GM18502 (cell line): ENCODE measurements around the gene CELF2.
"Not testable (repeated sequence)": the region's sequence is repeated elsewhere in the genome, so short reads cannot be mapped to it uniquely, and the experiment has no call there.

Source experiments
- ATAC-seq: cut with Tn5 transposase; IDR thresholded peaks from one replicate; pipeline ENCODE4 v1.9.1; 2021; ENCODE audit warnings: mild to moderate bottlenecking; ENCODE audit not compliant: unreplicated experiment, poor library complexity

Gene CELF2

DNA sequence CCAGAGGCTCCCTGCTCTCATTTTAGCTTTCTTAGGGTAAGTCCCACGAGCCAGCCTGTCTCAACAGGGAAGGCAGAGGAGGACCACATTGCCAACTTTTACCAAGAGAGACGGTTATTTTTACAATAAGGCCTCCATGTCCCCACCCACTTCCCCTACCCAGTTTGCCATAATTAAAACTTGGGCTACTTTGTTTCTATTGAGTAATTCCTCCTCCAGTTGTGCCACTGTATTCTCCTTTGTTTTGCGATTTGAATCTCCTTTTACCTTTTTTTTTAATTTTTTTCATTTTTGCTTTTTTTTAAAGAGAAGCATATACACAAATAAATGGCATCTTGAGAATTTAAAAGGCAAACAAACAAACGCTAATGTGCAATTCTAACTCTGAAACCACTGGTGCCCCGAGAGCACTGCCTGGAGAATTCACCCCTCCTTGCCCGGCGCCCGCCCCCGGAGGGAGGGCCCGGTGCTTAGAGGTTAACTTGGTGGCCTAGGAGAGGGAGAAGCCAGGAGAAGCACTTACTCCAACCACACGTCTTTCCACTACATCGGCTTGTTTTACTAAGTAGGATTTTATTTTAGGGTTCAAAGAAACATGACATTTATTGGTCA is 311.5 kb downstream of the CELF2 start:
- no peak for ATAC-seq

DNA sequence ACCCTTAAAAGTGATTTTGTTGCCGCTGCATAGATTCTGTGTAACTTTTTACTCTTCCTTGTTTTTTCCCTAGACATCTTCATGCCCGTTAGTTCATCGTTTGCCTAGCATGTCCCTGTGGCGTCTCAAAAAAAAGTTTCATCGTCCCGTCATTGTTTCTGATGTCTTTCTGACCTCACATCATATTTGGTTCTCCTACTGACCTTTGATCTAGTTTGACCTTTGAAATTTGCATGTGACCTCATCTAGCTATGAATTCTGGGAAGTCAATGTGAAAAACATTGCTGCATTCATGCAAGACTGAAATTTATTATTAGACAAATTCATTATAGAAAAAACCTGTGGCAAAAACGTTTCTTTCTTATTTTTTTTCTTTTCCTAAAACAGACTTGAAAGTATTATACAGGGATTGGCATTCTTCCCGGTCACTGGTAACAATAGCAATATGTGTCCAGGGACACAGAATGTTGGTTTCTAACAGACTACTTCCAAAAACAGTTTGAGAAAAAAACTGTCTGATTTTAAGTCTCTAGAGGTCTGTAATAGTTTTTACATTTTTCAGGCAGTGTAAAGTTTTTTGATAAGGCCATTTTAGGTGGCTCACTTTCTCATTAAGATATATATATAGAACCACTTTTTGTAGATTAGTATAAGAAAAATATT is 312.8 kb downstream of the CELF2 start:
- ATAC-seq = no peak

DNA sequence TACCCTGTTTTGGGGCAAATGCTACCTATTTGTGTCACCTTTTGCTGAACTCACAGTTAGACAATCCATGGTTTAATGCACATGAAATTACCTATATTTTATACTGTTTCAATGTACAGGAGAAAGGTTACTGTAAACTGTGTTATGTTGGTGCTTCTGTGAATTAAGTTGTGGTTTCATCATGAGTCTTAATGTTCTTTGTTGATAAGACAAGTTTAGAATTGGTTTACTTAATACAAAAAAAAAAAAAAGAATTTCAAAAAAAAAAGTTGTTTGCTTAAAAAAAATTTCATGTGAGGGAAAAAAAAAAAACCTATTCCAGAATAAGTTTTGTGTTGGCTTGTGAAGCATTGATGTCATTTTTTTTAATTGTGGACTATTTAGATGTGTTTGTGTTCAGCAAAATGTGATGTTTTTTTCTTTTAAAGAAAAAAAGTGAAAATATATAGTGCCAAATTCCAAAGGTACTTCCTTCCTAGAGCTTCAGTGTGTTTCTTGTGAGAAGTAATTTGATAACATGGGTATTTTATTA is 313.4 kb downstream of the CELF2 start:
- ATAC-seq = no peak

DNA sequence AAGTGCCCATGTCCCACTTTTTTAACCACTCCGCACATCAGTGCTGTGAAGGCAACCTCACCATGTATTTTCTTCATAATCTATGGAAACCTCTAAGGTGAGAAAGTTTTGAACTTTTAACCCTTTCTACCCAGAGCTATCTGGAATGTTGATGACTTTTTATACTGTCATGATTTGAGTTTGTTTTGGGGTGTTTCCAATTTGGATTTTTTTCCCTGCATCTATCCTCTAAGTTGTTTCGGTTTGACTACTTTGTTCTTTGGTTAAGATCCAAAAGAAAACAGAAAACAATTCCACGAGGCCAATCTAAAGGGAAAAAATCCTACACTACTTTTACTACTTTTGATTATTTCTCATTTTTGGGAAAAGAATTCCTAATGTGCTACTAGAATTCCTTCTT is 314.1 kb downstream of the CELF2 start:
- ATAC-seq = no peak

DNA sequence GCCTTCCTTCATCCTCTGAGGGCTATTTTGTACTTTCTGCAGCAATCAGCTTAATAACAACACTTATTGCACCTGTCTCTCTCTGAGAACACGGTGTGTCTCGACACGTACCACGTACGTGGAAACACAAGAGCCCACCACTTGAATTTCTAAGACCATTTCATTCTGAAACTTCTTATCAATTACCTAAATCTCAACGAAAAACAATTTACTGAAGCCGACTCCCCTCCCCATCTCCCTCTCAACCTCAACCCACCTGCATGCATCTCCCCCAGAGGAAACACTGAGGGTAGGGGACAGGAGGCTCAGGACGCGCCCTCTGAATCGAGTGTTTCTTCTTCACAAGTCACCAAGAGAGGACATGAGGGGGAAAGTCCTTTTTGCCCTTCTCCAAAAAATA is 315.2 kb downstream of the CELF2 start:
- ATAC-seq = no peak

DNA sequence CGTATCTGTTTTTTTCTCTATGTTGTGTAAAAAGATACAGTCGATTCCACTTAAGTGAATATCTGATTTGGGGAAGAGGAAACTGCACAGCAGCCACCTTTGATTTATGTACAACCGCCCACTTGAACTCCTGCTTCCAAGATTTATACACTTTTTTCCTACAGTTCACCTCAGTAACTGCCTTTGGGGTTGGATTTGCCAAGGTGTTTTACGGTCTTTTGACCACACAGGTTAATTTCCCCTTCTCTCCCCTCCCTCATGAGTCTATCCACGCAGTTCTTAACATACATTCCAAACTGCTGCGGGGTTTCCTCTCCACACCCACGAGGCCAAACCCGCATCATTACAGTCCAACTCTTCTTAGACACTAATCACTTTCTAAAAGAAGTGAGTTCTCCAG is 316.8 kb downstream of the CELF2 start:
- no peak for ATAC-seq

DNA sequence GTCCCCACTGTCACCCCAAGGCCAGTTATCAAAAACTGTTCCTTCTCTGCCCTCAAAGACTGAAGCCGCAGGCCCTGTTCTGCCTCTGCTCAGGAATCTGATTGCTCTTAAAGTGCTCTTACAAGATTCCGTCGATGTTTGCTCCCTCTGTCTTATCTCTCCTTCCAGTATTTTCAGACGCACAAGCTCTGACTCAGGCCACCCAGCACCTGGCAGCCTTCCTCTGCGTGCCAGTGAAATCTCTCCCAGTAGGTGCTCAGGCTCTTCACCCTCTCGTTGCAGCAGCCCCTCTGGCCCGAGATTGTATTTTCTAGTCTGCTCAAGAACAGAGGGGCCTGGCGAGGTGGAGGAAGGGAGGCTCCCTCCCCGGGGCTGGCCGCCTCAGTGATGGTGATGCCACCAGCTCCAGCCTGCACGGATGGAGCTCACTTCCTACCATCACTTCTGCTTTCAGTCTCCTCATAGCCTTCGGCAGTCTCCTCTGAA is 317.5 kb downstream of the CELF2 start:
- no peak for ATAC-seq

DNA sequence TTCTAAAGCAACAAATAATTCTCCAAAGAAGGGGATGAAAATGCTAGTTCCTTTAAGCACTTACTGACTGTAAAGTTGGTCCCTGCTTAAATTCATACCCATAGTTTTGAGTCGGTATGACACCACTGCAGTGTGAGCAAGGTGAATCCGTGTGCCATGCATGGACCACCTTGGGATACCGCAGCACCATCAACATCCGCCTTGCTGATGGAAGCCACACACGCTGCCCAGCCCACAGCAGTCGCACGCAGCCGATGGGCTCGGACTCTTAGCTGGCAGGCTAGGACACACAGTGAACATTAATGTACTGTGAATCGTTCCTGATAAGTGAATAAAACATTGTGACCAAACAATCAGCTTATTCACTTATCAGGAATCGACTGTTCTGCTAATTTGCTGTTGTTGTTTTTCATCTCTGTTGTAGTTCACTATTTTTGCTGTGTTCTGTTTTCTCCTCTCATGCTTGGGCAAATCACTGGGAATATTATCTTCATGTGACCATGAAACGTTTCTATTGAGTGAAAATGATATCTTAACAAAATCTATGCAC is 318.3 kb downstream of the CELF2 start:
- ATAC-seq = no peak

DNA sequence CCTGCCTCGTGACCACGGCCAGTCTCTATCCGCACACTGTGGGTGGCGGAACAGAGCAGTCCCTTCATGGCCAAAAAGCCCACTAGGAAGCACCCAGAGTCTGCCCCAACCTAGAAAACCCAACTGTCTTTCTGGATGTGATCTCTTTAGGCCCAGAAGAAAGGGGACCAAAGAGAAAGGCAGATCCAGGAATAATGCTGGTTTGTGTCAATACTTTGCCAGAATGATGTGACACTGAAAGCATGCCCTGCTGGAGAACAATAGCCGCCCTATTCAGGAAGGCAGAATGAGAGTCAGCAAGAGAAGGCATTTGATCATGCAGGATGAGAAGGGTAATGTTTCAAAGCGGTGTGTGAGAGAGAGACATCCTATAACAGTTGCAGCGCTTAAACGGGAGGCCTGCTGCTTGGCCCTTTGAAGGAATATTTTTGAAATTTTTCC is 319.1 kb downstream of the CELF2 start:
- ATAC-seq = no peak

DNA sequence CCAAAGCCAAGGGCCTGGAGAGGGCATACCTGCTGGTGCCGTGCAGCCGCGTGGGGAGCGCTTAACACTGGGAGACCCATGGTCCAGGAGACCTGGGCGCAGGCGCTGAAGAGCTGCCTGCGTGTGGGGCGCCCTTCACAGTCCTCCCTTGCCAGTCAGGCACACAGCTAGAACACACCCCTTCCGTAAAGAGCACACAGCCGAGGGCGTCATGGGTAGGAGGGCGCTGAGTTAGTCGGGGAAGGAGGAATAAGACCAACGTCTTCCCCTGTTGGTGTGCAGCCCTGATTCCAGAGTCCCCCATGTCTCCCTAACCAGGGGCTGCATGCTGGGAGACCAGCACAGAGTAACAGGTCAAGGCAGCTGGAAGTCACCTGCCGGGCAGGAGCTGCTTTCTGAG is 319.8 kb downstream of the CELF2 start:
- no peak for ATAC-seq

DNA sequence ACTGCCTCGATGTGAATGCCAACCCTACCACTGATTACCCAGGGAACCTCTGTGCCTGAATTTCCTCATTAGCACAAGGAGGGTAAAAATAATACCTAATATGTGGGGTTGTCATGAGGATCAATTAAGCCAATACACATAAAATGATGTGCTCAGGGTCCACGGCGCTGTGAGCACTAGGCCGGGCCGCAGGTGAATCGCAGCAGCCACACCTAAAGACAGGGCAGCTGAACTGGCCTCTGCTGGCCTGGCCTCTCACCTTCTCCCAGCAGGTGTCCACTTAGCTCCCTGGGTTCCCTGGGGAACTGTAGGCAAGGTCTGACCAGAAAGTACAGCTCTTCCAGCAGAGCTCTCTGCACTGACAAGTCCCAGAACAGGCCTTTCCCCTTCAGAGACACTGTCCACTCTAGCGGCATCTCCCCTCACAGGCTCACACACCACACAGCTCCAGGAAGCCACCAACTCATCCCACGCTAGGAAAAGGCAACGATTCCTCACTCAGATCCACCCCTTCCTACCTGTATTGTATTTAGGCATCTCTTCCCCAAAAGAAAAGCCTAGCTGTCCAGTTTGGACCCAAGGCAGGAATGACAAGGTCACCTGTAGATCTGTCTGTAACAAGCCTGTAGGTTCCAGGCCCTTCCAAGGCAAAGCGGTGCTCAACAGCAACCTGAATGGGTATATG is 320.6 kb downstream of the CELF2 start:
- no peak for ATAC-seq

DNA sequence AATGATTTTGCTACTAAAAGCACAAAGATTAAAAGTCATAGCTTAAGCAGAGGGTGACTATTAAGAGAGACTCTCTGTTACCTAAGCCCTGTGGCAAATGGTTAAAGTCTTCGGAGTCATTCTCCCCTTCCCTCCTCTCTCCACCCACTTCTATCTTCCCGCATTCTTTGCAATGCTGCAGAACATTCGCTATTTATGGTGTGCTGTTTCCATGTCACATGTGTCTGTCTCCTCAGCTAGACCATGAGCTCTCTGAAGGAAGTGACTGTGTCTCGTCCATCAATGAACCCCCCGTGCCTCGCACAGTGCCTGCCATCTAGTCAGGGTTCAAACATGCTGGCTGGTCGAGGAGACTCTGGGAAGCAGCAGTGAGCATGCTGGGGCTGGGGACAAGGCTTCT is 321.3 kb downstream of the CELF2 start:
- ATAC-seq = no peak

DNA sequence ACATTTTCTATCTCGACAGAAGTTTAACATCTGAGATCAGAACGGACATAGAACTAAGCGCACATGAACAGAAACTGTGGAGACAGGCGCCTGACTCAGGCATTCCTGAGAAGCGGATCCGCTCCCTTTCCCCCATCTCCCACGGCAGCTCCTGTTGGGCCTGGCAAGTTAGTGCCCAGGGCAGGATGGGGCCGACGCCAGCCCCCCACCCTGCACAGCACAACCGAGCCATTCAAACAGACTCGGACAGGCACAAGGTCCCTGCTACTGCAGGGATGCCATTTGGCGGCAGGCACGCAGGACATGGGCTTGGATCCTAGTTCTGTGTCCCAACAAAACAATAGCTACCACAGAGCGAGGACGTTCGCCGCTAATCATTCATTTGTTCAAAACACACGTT is 322.0 kb downstream of the CELF2 start:
- no peak for ATAC-seq

DNA sequence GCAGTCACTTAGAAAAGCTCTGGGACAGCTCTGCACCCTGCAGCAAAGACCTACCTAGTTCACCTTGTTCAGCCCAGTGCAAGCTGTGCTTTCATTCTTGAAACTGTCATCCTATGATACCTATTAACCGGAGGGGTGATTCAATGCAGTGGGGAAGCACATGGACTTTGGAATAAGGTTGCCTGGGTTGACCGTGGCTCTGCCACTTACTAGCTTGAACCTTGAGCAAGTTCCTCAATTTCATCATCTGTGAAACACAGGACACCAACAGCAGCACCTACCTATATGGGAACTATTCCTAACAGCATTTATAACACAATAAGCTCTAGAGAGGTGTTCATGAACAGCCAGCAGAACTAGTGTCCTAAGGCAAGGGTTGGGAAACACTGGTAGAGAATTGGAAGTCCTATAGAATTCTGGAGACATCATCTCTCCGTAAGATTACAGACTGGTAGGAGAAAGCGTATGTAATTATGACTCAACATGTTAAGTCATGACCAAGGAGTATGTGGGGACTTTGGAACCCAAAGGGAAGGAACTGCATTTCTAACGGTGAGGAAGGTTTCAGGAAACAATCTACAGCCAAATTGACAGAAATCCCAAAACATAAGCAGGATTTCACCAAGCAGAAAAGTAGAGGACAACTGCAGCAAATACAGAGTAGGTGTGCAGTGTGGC is 323.8 kb downstream of the CELF2 start:
- ATAC-seq = no peak

DNA sequence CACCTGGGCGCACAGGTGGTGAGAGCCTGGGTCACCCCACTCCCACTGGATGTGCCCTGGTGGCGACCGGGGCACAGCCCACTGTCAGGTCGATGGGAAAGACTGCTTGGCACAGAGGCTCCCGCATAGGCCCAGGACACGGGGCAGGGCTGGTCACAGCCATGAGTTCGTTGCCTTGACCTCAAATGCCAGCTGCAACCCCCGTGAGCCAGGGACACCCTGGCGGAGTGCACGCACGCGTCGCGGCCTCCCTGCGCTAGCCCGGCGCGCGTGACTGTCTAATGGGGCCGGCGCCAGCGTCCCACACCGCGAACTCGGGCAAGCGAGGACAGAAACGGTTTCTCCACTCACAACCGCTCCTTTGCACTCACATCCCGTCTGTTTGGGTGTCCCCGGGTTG is 326.4 kb downstream of the CELF2 start:
- no peak for ATAC-seq

DNA sequence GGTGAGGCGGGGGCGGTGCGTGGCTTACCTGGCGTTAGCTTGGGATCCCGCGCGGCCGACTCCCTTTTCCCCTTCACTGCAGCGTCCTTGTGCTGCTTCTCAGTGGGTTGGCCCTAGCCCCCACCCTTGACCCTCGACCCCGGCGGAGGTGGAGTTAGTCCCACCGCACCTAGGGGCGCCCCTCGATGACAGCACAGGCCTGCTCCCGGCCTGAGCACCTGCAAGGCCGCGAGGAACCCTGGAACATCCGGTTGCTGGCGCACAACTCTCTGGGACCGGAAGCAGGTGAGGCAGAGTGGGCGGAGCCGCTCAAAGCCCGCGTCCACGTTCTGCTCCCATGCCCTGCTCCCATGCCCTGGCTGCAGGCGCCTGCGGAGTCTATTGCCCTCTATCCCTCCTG is 326.9 kb downstream of the CELF2 start:
- ATAC-seq = no peak

DNA sequence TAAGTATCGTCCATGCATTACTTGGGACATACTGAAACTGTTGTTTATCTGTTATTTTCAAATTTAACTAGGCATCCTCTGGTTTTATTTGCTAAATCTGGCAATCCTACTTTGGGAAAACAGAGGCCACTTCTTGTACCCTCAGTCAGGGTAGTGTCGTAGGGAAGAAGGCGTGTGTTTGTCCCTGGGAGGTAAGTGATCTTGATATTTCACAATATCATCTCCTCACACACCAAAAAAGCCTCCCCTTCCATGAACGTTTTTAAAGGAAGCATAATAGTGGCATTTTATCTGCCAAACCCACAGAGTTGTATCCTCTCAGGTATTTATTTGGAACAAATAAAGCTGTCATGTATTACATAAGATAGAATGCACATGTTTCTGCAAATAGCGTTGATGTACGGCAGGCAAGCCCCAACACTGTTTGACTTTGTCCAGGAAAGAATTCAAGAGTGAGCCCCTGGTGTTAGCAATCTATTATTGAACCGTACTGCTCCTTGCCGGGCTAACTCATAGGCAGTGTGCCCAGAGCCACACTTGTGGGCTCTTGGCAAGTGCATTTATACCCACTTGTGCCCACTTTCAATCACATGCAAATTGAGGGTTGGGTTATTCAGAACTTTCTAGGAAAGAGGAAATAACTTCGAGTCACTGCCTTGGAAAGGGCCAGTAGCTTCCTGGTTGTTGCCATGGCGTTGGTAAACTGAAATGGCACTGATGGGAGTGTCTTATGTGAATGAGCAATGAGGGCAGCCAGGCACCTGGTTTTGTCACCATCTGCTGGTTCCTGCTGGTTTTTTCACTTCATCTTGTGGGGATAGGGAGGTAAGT is 327.8 kb downstream of the CELF2 start:
- peak; percentile 85 for ATAC-seq

DNA sequence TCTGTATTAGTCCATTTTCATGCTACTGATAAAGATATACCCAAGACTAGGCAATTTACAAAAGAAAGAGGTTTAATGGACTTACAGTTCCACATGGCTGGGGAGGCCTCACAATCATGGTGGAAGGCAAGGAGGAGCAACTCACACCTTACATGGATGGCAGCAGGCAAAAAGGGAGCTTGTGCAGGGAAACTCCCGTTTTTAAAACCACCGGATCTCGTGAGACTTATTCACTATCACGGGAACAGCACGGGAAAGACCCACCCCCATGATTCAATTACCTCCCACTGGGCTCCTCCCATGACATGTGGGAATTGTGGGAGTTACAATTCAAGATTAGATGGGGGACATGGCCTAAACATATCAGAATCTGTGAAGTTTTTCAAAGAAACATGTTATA is 329.9 kb downstream of the CELF2 start:
- ATAC-seq = not testable (repeated sequence)

DNA sequence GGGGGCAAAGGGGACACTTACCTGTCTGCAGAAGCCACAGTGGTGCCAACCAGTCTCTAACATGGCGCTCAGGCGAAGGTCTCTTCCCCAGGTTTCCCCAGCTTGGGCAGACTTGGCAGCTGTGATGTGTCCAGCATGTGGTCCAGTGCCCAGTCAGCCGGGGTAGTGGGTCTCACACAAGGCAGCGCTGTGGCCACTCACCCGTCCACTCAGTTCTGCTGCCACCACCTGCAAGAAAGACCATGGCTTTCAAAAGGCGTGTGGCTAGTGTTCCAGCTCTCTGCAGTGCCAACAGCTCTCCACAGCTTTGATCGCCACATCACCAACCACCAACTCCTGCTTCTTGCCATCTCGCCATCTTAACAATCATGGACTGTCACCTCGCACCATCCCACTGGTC is 334.1 kb downstream of the CELF2 start:
- no peak for ATAC-seq
